HEK293 (cell line): ENCODE measurements around the gene TFB2M.

Source experiments
- CTCF ChIP-seq: fragments of 450-650 bp; formaldehyde crosslinking; IDR thresholded peaks from 2 replicates; pipeline ENCODE4 v1.5.1; 2016; ENCODE audit warnings: missing biosample characterization, missing genetic modification characterization
- KLF9 ChIP-seq: fragments of 450-650 bp; formaldehyde crosslinking; IDR thresholded peaks from 2 replicates; pipeline ENCODE4 v1.5.1; 2016; ENCODE audit warnings: missing biosample characterization, missing genetic modification characterization, low read depth

- TF ChIP-seq KLF9 (tag by site-specific recombination) (no peak), CTCF (no peak)
These were observed 47.4 kb downstream of the TFB2M start for GRCh38 chr1:246518456-246519205.
